NCI-H2107 treated with DMSO at 0.1 percent for 48 hours (cell line): ENCODE data around the gene RPS4Y2.

Source experiments
- DNase-seq: peaks from one replicate; lab custom pipeline; 2025; ENCODE audit not compliant: unreplicated experiment; lab: John Stamatoyannopoulos, UW

The RPS4Y2 gene

GRCh38 chrY:20817067-20817466 is 61.2 kb downstream of the RPS4Y2 start:
- no peak for DNase-seq
